Ectodermal cell (in vitro differentiated cells): ENCODE results near the gene VPS13A.

Source experiments
- H3K27ac ChIP-seq: 2 replicates; pipeline ENCODE4 v1.7.0; 2013; ENCODE audit warnings: mild to moderate bottlenecking, low read depth, low read length; ENCODE audit not compliant: insufficient read depth, poor library complexity, severe bottlenecking
- H3K27me3 ChIP-seq: 2 replicates; pipeline ENCODE4 v1.7.0; 2013; ENCODE audit warnings: mild to moderate bottlenecking, low read length; ENCODE audit not compliant: insufficient read depth, control insufficient read depth, poor library complexity, severe bottlenecking
- H3K36me3 ChIP-seq: one replicate; pipeline ENCODE4 v1.7.0; 2013; ENCODE audit warnings: low read length; ENCODE audit not compliant: control insufficient read depth, insufficient read depth
- H3K4me1 ChIP-seq: one replicate; pipeline ENCODE4 v1.7.0; 2013; ENCODE audit warnings: low read length; ENCODE audit not compliant: control insufficient read depth, insufficient read depth
- H3K4me3 ChIP-seq: 2 replicates; pipeline ENCODE4 v1.7.0; 2013; ENCODE audit warnings: low read depth, low read length, control low read depth; ENCODE audit not compliant: insufficient read depth
- H3K9me3 ChIP-seq: 2 replicates; pipeline ENCODE4 v1.7.0; 2013; ENCODE audit warnings: mild to moderate bottlenecking, low read length, moderate library complexity; ENCODE audit not compliant: control insufficient read depth
- WGBS, 2 experiments: methylation state at CpG; one replicate each; pipeline ENCODE4 v1.1.7; 2013; ENCODE audit warnings: missing lambda C conversion rate in 2 of 2; 5-methylcytosine and 5-hydroxymethylcytosine counted together

Gene VPS13A

DNA sequence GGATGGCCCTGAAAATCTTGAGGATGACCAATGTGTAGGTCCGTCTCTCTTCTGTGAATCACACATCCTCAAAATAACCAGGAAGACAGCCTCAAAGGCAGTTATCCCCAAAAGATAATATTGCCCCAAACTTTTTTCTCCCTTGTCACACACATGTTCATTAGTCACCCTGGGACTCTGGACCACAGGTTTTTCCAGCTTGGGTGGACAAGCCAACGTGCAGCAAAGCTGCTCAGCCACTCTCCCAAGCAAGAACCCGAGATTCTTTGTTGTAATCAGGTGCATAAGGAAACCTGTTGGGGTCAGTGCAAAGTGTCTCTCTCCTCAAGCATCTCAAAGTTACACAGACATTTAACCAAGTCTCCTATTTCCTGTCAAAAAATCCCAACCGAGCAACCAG is 274.2 kb downstream of the VPS13A start:
- H3K27ac ChIP-seq = no peak overlapping the region
- no peaks in the 10 kb centered on the region for H3K27me3 ChIP-seq
- 82 to 86% methylated on average over 4 of the region's 4 CpGs for WGBS, 2 experiments
- H3K4me3 ChIP-seq = no peak overlapping the region
- H3K9me3 ChIP-seq = no peaks in the 10 kb centered on the region
- H3K36me3 ChIP-seq = no peaks in the 10 kb centered on the region
- no peaks in the 10 kb centered on the region for H3K4me1 ChIP-seq

GRCh38 chr9:77453825-77454647 is 276.7 kb downstream of the VPS13A start:
- Histone ChIP-seq H3K36me3 (no peaks in the 10 kb centered on the region), H3K9me3 (no peaks in the 10 kb centered on the region), H3K4me3 (no peak overlapping the region), H3K27me3 (no peaks in the 10 kb centered on the region), H3K4me1 (no peaks in the 10 kb centered on the region), H3K27ac (no peak overlapping the region)
- 91 to 92% methylated on average over 14 of the region's 14 CpGs for WGBS, 2 experiments

DNA sequence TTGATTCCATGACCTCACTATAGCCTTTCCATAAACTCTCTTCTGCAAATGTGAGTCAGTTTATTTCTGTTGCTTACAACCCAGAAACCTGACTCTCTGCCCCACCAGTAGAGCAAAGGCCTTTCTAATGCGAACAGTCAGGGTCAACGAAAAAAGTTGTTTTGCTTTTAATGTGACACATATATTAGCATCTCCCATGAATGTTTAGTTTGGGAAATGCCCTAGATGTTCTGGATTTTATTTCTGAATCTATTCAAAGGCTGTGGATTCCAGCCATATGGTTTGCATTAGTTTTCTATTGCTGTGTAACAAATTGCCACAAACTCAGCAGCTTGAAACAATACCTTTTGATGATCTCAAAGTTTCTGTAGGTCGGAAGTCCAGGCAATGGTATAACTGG is 277.3 kb downstream of the VPS13A start:
- H3K4me1 ChIP-seq = no peaks in the 10 kb centered on the region
- H3K36me3 ChIP-seq = no peaks in the 10 kb centered on the region
- H3K27ac ChIP-seq = no peak overlapping the region
- no peaks in the 10 kb centered on the region for H3K27me3 ChIP-seq
- 86 to 99% methylated on average over 3 of the region's 3 CpGs for WGBS, 2 experiments
- no peaks in the 10 kb centered on the region for H3K9me3 ChIP-seq
- H3K4me3 ChIP-seq = no peak overlapping the region

- no peak overlapping the region for H3K27ac ChIP-seq
Observed at GRCh38 chr9:77455312-77455927, 278.1 kb downstream of the VPS13A start.

DNA sequence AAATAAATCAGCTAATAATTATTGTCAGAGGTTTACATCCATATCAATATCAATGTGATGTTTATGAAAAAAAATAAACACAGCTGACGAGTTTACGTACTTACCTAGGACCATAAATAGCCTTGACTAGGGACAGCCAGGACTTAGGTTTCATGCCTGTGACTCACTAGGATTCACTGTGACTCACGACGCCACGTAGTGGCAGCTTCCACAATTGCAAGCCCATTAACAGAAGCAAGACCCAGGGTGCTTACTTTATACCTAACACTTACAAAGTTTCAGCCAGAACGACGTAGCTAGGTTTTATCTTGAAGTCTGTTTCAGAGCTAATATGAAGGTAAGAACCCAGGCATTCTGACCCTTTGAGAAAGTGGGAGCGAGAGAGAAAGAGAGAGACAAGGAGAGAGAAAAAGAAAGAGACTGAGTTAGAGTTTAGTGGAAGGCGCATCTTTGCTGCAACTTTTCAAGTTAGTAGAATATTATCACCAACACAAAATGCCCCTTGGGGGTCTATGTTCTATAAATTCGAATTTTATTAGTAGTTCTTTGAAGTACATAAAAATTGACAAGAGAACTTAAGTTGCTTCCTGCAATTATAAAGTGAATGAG is 279.6 kb downstream of the VPS13A start:
- no peak overlapping the region for H3K27ac ChIP-seq
- H3K4me3 ChIP-seq = no peak overlapping the region
- WGBS, 2 experiments = 22 to 31% methylated on average over 7 to 9 of the region's 10 CpGs
- H3K4me1 ChIP-seq = no peaks in the 10 kb centered on the region
- H3K9me3 ChIP-seq = no peaks in the 10 kb centered on the region
- H3K36me3 ChIP-seq = no peaks in the 10 kb centered on the region
- H3K27me3 ChIP-seq = no peaks in the 10 kb centered on the region

More at GRCh38 chr9:77455312-77455927, 278.1 kb downstream of the VPS13A start:
- H3K27me3 ChIP-seq = no peaks in the 10 kb centered on the region
- no peaks in the 10 kb centered on the region for H3K36me3 ChIP-seq
- no peaks in the 10 kb centered on the region for H3K9me3 ChIP-seq
- no peaks in the 10 kb centered on the region for H3K4me1 ChIP-seq
- 89 to 91% methylated on average over 8 of the region's 8 CpGs for WGBS, 2 experiments
- H3K4me3 ChIP-seq = no peak overlapping the region

GRCh38 chr9:77457916-77458592 is 280.7 kb downstream of the VPS13A start:
- Histone ChIP-seq H3K27me3 (no peaks in the 10 kb centered on the region), H3K27ac (no peak overlapping the region), H3K36me3 (no peaks in the 10 kb centered on the region), H3K4me1 (no peaks in the 10 kb centered on the region), H3K9me3 (no peaks in the 10 kb centered on the region), H3K4me3 (no peak overlapping the region)
- WGBS, 2 experiments = 56 to 60% methylated on average over 14 of the region's 15 CpGs

DNA sequence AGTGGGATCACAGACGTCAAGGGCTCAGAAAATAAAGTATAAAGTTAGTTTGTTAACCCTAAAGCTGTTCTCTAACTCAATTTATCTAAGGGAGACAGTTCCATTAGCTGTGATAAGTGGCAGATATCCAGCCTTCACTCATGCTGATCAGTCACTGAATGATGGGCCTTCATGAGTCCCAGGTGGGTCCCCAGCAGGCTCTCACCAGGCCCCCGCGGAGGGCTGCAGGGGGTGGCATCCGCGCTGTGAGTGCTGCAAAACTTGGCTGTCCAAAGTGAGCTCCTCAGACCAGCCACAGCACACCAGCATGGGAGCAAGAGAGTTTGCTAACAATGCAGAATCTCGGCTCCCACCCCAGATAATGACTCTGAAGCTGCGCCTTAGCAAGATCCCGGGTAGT is 283.6 kb downstream of the VPS13A start:
- H3K36me3 ChIP-seq = no peaks in the 10 kb centered on the region
- 71 to 73% methylated on average over 7 to 8 of the region's 8 CpGs for WGBS, 2 experiments
- no peaks in the 10 kb centered on the region for H3K9me3 ChIP-seq

DNA sequence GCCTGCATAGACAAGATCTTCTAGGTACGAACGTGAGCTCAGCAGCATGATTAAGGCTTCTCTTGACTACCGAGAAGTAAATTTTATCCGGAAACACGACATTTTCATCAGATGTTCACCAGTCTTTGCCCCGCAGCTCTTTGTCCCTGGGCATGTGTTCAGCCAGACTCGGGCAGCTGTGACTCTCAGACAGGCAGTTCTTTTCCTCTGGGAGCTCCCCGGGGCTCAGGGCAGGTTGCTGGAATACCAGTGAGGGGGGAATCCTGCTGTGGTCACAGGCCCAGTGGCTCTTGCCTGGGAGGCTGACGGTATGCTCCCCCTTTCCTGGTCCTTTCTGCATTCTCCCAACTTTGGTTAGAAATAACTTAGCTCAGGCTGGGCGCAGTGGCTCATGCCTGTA is 284.7 kb downstream of the VPS13A start:
- Histone ChIP-seq H3K4me1 (no peaks in the 10 kb centered on the region), H3K27me3 (no peaks in the 10 kb centered on the region), H3K36me3 (no peaks in the 10 kb centered on the region), H3K9me3 (no peaks in the 10 kb centered on the region), H3K27ac (no peak overlapping the region), H3K4me3 (no peak overlapping the region)
- 79 to 82% methylated on average over 10 of the region's 10 CpGs for WGBS, 2 experiments

More for the DNA sequence above, 283.6 kb downstream of the VPS13A start:
- Histone ChIP-seq H3K4me3 (no peak overlapping the region), H3K27me3 (no peaks in the 10 kb centered on the region), H3K27ac (no peak overlapping the region), H3K4me1 (no peaks in the 10 kb centered on the region)

- no peaks in the 10 kb centered on the region for H3K9me3 ChIP-seq
- no peak overlapping the region for H3K27ac ChIP-seq
- no peaks in the 10 kb centered on the region for H3K36me3 ChIP-seq
- 92 to 96% methylated on average over 3 of the region's 3 CpGs for WGBS, 2 experiments
- H3K4me3 ChIP-seq = no peak overlapping the region
- no peaks in the 10 kb centered on the region for H3K4me1 ChIP-seq
- no peaks in the 10 kb centered on the region for H3K27me3 ChIP-seq
Observed at GRCh38 chr9:77463151-77463550, 285.8 kb downstream of the VPS13A start.

GRCh38 chr9:77464661-77465060 is 287.3 kb downstream of the VPS13A start:
- 66 to 83% methylated on average over 3 of the region's 3 CpGs for WGBS, 2 experiments
- Histone ChIP-seq H3K4me3 (no peak overlapping the region), H3K4me1 (no peaks in the 10 kb centered on the region), H3K36me3 (no peaks in the 10 kb centered on the region), H3K27me3 (no peaks in the 10 kb centered on the region), H3K9me3 (no peaks in the 10 kb centered on the region), H3K27ac (no peak overlapping the region)
